ENCODE data around the gene CDC45.

The CDC45 gene

GRCh38 chr22:19516378-19517170 lies 36.9 kb downstream of the CDC45 start:
- H3K36me3 ChIP-seq (ENCODE audit: control insufficient read depth, insufficient read depth, low read length): no peaks in the 10 kb centered on the region
- WGBS, 2 experiments: 92 to 93% methylated on average over 19 of the region's 19 CpGs

GRCh38 chr22:19517171-19517500 lies 37.4 kb downstream of the CDC45 start:
- no peaks in the 10 kb centered on the region for H3K36me3 ChIP-seq (ENCODE audit: control insufficient read depth, insufficient read depth, low read length)
- H3K4me3 ChIP-seq (ENCODE audit: insufficient read depth, low read depth, low read length): no peak overlapping the region
- H3K4me1 ChIP-seq (ENCODE audit: control insufficient read depth, insufficient read depth, low read length): peaks cover 6% of the 10 kb centered on the region
- H3K9me3 ChIP-seq (ENCODE audit: control insufficient read depth, low read length): no peaks in the 10 kb centered on the region
- H3K27me3 ChIP-seq (ENCODE audit: control insufficient read depth, insufficient read depth, low read length, poor library complexity, severe bottlenecking): peaks cover 8% of the 10 kb centered on the region
- H3K27ac ChIP-seq (ENCODE audit: insufficient read depth, low read depth, low read length, poor library complexity, severe bottlenecking): no peak overlapping the region
- whole genome bisulfite sequencing, 2 experiments: 96% methylated on average over 10 of the region's 10 CpGs

More at GRCh38 chr22:19516378-19517170, 36.9 kb downstream of the CDC45 start:
- Histone ChIP-seq H3K9me3 (ENCODE audit: control insufficient read depth, low read length) (no peaks in the 10 kb centered on the region), H3K27me3 (ENCODE audit: control insufficient read depth, insufficient read depth, low read length, poor library complexity, severe bottlenecking) (peaks cover 2% of the 10 kb centered on the region), H3K4me1 (ENCODE audit: control insufficient read depth, insufficient read depth, low read length) (peaks cover under 1% of the 10 kb centered on the region), H3K27ac (ENCODE audit: insufficient read depth, low read depth, low read length, poor library complexity, severe bottlenecking) (no peak overlapping the region), H3K4me3 (ENCODE audit: insufficient read depth, low read depth, low read length) (no peak overlapping the region)

GRCh38 chr22:19517919-19518611 lies 38.3 kb downstream of the CDC45 start:
- Histone ChIP-seq H3K4me3 (ENCODE audit: insufficient read depth, low read depth, low read length) (no peak overlapping the region), H3K27ac (ENCODE audit: insufficient read depth, low read depth, low read length, poor library complexity, severe bottlenecking) (no peak overlapping the region), H3K27me3 (ENCODE audit: control insufficient read depth, insufficient read depth, low read length, poor library complexity, severe bottlenecking) (peaks cover 17% of the 10 kb centered on the region), H3K36me3 (ENCODE audit: control insufficient read depth, insufficient read depth, low read length) (no peaks in the 10 kb centered on the region), H3K4me1 (ENCODE audit: control insufficient read depth, insufficient read depth, low read length) (peaks cover 15% of the 10 kb centered on the region), H3K9me3 (ENCODE audit: control insufficient read depth, low read length) (no peaks in the 10 kb centered on the region)
- WGBS, 2 experiments: 93% methylated on average over 12 of the region's 12 CpGs

DNA sequence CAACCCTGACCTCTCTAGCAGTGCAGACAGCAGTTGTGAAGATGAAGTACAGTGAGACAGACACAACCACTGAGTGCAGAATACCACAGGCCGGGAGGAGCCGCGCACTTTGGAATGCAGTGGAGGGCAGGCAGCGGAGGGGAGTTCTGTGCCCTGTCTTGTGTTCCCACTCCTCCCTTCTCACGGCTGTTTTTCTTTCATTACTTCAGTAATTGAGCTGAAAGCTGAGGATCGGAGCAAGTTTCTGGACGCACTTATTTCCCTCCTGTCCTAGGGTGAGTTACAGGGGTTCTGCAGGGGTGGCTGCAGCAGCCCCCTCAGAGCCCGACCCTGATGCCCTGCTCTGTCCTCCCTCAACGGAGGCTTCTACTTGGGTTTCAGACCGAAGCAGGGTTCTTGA lies 38.9 kb downstream of the CDC45 start:
- H3K9me3 ChIP-seq (ENCODE audit: control insufficient read depth, low read length): no peaks in the 10 kb centered on the region
- H3K4me3 ChIP-seq (ENCODE audit: insufficient read depth, low read depth, low read length): no peak overlapping the region
- peaks cover 23% of the 10 kb centered on the region for H3K27me3 ChIP-seq (ENCODE audit: control insufficient read depth, insufficient read depth, low read length, poor library complexity, severe bottlenecking)
- no peak overlapping the region for H3K27ac ChIP-seq (ENCODE audit: insufficient read depth, low read depth, low read length, poor library complexity, severe bottlenecking)
- 95% methylated on average over 10 of the region's 10 CpGs for WGBS, 2 experiments
- peaks cover 17% of the 10 kb centered on the region for H3K4me1 ChIP-seq (ENCODE audit: control insufficient read depth, insufficient read depth, low read length)
- H3K36me3 ChIP-seq (ENCODE audit: control insufficient read depth, insufficient read depth, low read length): no peaks in the 10 kb centered on the region

DNA sequence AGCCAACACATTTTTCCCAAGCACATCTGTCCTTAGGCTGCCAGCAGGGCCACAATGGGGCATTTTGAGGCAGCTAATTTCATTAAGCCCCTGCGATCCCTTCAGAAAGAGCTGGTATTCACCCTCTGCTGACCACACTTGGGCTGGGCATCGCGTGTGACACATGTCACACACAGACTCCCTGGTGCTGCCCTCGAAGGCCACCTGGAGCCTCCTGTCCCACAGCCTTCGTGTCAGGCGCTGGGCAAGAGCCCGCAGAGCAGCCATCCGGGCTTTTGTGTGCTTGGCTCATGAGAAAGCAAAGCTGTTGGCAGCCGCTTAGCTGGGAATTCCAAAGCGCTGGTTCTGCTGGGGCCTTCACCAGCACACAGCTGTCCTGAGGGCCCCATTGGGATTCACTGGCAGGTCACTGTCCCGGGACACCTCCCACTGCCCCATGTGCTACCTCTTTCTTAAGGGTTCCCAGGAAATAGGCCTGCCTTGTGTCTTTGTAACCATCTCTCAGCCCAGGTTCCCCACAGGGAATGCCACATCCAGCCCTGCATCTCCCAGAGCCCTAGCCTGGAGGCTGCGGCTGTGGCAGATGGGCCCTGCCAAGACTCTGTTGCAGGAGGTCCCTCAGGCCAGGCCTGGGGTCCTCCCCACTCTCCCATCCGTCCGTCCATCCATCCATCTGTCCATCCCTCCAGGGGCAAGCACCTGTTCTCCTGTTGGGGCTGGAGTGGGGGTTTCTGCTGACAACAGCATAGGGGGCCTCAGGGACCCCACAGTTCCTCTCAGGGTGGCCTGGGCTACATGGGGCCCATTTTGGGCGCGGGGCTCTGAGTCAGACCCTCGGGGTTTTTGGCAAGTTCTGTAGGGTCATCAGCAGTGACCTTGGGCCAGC lies 39.6 kb downstream of the CDC45 start:
- no peaks in the 10 kb centered on the region for H3K36me3 ChIP-seq (ENCODE audit: control insufficient read depth, insufficient read depth, low read length)
- no peaks in the 10 kb centered on the region for H3K9me3 ChIP-seq (ENCODE audit: control insufficient read depth, low read length)
- no peak overlapping the region for H3K4me3 ChIP-seq (ENCODE audit: insufficient read depth, low read depth, low read length)
- H3K4me1 ChIP-seq (ENCODE audit: control insufficient read depth, insufficient read depth, low read length): peaks cover 17% of the 10 kb centered on the region
- 96% methylated on average over 17 of the region's 17 CpGs for WGBS, 2 experiments
- H3K27ac ChIP-seq (ENCODE audit: insufficient read depth, low read depth, low read length, poor library complexity, severe bottlenecking): no peak overlapping the region
- H3K27me3 ChIP-seq (ENCODE audit: control insufficient read depth, insufficient read depth, low read length, poor library complexity, severe bottlenecking): peaks cover 29% of the 10 kb centered on the region

DNA sequence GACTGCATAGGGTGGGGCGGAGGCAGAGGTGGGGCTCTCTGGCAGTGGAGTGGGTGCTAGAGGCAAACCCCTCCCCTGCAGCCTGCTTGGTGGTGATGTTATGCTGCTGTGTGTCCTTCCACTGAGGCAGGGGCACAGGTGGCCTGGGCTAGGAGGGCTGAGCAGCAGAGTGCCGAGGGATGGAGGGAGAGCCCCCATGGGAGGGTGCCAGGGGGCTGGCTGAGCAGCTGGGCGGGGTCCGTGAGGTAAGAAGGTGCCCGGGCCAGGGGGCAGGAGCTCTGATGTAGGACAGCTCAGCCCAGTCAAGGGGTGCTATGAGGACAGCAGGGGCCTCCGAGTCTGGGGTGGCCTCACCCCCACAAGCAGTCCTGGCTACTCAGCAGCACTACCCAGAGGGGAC lies 40.3 kb downstream of the CDC45 start:
- peaks cover 37% of the 10 kb centered on the region for H3K27me3 ChIP-seq (ENCODE audit: control insufficient read depth, insufficient read depth, low read length, poor library complexity, severe bottlenecking)
- peaks cover 17% of the 10 kb centered on the region for H3K4me1 ChIP-seq (ENCODE audit: control insufficient read depth, insufficient read depth, low read length)
- no peaks in the 10 kb centered on the region for H3K36me3 ChIP-seq (ENCODE audit: control insufficient read depth, insufficient read depth, low read length)
- no peaks in the 10 kb centered on the region for H3K9me3 ChIP-seq (ENCODE audit: control insufficient read depth, low read length)
- no peak overlapping the region for H3K4me3 ChIP-seq (ENCODE audit: insufficient read depth, low read depth, low read length)
- no peak overlapping the region for H3K27ac ChIP-seq (ENCODE audit: insufficient read depth, low read depth, low read length, poor library complexity, severe bottlenecking)
- 93 to 95% methylated on average over 6 of the region's 6 CpGs for WGBS, 2 experiments

GRCh38 chr22:19520566-19521305 lies 41.0 kb downstream of the CDC45 start:
- peaks cover 21% of the 10 kb centered on the region for H3K4me1 ChIP-seq (ENCODE audit: control insufficient read depth, insufficient read depth, low read length)
- WGBS, 2 experiments: 93 to 95% methylated on average over 10 of the region's 10 CpGs
- no peaks in the 10 kb centered on the region for H3K36me3 ChIP-seq (ENCODE audit: control insufficient read depth, insufficient read depth, low read length)
- peaks cover 43% of the 10 kb centered on the region for H3K27me3 ChIP-seq (ENCODE audit: control insufficient read depth, insufficient read depth, low read length, poor library complexity, severe bottlenecking)
- no peak overlapping the region for H3K4me3 ChIP-seq (ENCODE audit: insufficient read depth, low read depth, low read length)
- H3K9me3 ChIP-seq (ENCODE audit: control insufficient read depth, low read length): no peaks in the 10 kb centered on the region
- no peak overlapping the region for H3K27ac ChIP-seq (ENCODE audit: insufficient read depth, low read depth, low read length, poor library complexity, severe bottlenecking)

DNA sequence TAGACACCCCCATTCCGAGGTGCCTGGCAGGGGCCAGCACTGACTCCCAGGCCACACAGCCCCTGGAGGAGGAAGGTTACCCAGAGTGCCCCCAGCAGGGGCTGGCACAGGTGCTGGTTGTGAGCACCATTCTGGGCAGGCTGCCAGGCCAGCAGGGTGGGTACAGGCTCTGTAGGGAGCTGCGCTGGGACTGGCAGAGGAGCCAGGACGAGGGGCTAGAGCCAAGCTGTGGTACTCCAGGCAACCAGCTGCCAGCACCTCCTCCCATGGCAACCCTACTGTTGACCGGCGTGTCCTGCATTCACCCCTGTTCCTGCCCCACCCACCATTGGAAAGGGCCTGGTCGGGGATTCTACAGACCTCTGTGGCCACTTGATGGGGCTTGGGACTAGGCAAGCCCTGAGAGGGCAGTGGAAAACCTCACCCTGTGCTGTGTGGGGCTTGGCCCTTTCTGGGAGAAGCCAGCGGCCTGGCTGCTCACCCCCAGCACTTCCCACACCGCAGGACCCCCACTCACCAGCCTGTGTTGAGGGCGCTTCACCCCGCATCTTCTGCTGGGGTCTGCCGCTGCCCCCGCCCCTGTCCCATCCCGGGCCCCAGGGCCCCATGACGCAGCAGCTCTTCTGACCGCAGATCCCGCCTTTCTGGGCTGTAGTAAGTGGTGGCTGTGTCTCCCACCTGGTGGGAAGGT lies 42.6 kb downstream of the CDC45 start:
- Histone ChIP-seq H3K27ac (ENCODE audit: insufficient read depth, low read depth, low read length, poor library complexity, severe bottlenecking) (no peak overlapping the region), H3K4me1 (ENCODE audit: control insufficient read depth, insufficient read depth, low read length) (peaks cover 21% of the 10 kb centered on the region), H3K27me3 (ENCODE audit: control insufficient read depth, insufficient read depth, low read length, poor library complexity, severe bottlenecking) (peaks cover 54% of the 10 kb centered on the region), H3K4me3 (ENCODE audit: insufficient read depth, low read depth, low read length) (no peak overlapping the region), H3K36me3 (ENCODE audit: control insufficient read depth, insufficient read depth, low read length) (no peaks in the 10 kb centered on the region), H3K9me3 (ENCODE audit: control insufficient read depth, low read length) (no peaks in the 10 kb centered on the region)
- WGBS, 2 experiments: 71 to 73% methylated on average over 16 of the region's 16 CpGs

DNA sequence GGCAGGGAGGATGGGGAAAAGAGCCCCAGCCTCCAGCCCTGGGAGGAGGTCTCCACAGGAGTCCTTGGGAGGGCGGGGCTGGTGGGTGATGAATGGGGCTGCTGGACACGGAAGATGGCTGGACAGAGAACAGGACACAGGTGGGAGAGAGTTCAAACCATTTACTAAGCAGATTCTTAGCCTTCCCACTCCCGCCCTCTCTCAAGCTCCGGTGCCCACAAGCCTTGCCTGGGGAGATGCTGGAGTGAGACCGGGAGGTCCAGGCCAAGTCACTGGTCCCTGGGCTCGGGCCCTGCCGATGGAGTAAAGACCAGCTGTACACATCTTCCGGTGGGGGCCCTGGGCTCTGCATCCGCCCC lies 43.1 kb downstream of the CDC45 start:
- no peaks in the 10 kb centered on the region for H3K36me3 ChIP-seq (ENCODE audit: control insufficient read depth, insufficient read depth, low read length)
- H3K4me1 ChIP-seq (ENCODE audit: control insufficient read depth, insufficient read depth, low read length): peaks cover 21% of the 10 kb centered on the region
- H3K27ac ChIP-seq (ENCODE audit: insufficient read depth, low read depth, low read length, poor library complexity, severe bottlenecking): no peak overlapping the region
- H3K4me3 ChIP-seq (ENCODE audit: insufficient read depth, low read depth, low read length): peak overlapping the region; percentile 42
- H3K9me3 ChIP-seq (ENCODE audit: control insufficient read depth, low read length): no peaks in the 10 kb centered on the region
- H3K27me3 ChIP-seq (ENCODE audit: control insufficient read depth, insufficient read depth, low read length, poor library complexity, severe bottlenecking): peaks cover 54% of the 10 kb centered on the region
- WGBS, 2 experiments: 33 to 37% methylated on average over 9 of the region's 9 CpGs
